ENCODE measurements around the gene KIAA1217. TPM values are rescaled to one million over a fixed set of nuclear protein-coding genes. Genes with fewer than 3 reads are reported as not detected.

The KIAA1217 gene
- total RNA-seq, 2 experiments from 2014 or later: 0.31 to 1.1 TPM

DNA sequence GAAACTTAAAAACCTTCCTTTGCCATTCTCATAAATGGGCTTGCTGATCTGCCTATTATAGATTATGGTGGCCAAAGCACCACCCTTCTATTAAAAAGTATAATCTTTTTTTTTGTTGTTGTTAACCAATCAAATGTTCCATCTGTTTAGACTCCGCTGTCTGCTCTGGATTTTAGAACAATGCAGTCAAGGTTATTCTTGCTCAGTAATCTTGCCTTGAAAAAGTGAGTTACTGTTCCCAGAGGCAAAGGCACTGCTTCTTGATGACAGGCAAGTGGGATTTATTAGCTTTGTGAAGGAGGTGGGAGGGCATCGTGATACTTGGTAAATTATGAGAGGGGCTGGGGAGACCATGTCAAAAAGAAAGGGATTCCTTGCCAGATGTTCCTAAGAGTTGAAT lies 143.5 kb downstream of the KIAA1217 start:
- Mint-ChIP-seq H3K36me3 (no peaks in the 10 kb centered on the region), H3K9me3 (no peaks in the 10 kb centered on the region), H3K4me1 (ENCODE audit: low read depth) (no peaks in the 10 kb centered on the region), H3K27me3 (peaks cover 4% of the 10 kb centered on the region), H3K4me3 (no peak overlapping the region), H3K27ac (no peak overlapping the region)
- ChIA-PET CTCF (no interaction called here), POLR2A (no interaction called here)
- DNase-seq: no peak
- intact Hi-C loops (cut with micrococcal nuclease): no loop called here

DNA sequence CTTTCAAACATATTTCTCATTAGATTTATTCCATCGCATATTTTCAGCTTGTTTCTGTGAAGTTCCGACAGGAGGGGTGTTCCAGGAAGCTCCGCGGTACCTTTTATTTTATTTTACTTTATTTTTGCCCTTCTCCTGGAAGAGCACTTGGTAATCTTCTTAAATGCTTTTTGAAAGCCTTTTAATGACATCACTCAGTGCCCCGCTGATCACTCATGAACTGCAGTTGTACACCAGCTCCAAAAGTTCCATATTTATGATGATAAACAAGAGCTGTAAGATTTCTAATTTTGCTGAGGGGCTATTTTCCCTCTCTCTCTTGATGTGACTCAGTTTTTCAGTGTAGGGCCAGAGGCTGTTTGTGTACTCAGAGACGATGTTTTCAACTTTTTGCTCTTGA lies 144.4 kb downstream of the KIAA1217 start:
- Mint-ChIP-seq H3K4me3 (no peak overlapping the region), H3K4me1 (ENCODE audit: low read depth) (no peaks in the 10 kb centered on the region), H3K27ac (no peak overlapping the region), H3K9me3 (no peaks in the 10 kb centered on the region), H3K36me3 (no peaks in the 10 kb centered on the region), H3K27me3 (peaks cover 4% of the 10 kb centered on the region)
- intact Hi-C loops (cut with micrococcal nuclease): no loop called here
- DNase-seq: no peak
- CTCF ChIA-PET: no interaction called here
- POLR2A ChIA-PET: no interaction called here

DNA sequence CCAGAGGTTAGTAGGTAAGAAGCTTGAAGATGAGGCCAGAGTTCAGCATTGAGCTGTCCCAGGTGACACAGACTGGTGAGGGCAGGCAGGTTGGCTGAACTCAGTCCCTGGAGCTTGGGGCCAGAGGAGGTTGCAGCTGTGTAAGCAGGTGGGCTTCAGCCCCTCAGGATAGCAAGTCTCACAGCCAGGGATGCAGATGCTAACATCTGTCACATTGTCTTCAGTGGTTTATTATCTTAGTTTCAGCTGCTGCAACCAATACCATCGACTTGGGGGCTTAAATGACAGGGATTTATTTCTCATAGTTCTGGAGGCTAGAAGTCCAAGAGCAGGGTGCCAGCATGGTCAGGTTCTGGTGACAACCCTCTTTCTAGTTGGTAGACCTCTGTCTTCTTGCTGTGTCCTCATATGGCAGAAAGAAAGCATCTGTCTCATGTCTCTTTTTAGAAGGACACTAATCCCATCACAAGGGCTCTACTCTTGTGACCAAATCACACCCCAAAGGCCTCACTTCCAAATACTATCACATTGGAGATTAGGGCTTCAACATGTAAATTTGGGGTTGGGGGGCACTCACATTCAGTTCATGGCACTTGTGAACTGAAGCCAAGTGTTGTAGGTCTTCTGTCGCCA lies 146.2 kb downstream of the KIAA1217 start:
- Mint-ChIP-seq H3K27ac (no peak overlapping the region), H3K27me3 (peaks cover 4% of the 10 kb centered on the region), H3K36me3 (no peaks in the 10 kb centered on the region), H3K9me3 (no peaks in the 10 kb centered on the region), H3K4me3 (no peak overlapping the region), H3K4me1 (ENCODE audit: low read depth) (no peaks in the 10 kb centered on the region)
- ChIA-PET CTCF (no interaction called here), POLR2A (no interaction called here)
- intact Hi-C loops (cut with micrococcal nuclease): no loop called here
- DNase-seq: no peak

DNA sequence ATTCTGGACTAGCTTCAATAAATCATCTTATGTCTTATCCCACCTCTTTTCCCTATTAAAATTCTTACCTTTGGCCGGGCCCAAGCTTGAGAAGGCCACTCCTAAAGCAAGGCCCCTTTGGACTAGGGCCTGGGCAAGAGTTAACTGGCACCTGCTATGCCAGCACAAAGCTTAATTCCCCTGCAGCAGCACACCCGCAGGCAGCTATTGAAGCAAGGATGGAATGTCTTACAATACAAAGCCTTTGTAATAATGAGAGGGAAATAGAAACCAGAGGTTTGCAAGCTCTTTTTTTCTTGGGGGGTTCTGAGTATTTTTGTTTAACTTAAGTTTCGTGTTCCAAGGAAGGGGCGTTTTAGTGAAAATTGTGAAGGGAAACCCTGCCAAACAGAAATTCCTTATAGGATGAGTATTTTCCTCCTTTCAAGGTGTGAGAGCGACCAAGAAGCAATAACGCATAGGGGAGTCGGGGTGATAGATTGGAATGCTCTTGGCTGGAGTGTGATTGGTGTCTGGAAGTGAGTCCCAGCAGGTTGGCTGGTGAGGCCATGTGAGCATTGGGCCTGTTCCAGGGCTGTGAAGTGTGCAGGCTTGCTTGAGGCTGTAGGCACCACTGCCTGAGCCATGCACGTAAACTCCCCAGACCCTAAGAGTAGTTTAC lies 148.5 kb downstream of the KIAA1217 start:
- intact Hi-C loops (cut with micrococcal nuclease): no loop called here
- ChIA-PET CTCF (no interaction called here), POLR2A (no interaction called here)
- Mint-ChIP-seq H3K27me3 (peaks cover 2% of the 10 kb centered on the region), H3K27ac (no peak overlapping the region), H3K4me3 (no peak overlapping the region), H3K4me1 (ENCODE audit: low read depth) (no peaks in the 10 kb centered on the region), H3K9me3 (no peaks in the 10 kb centered on the region), H3K36me3 (no peaks in the 10 kb centered on the region)
- DNase-seq: no peak

DNA sequence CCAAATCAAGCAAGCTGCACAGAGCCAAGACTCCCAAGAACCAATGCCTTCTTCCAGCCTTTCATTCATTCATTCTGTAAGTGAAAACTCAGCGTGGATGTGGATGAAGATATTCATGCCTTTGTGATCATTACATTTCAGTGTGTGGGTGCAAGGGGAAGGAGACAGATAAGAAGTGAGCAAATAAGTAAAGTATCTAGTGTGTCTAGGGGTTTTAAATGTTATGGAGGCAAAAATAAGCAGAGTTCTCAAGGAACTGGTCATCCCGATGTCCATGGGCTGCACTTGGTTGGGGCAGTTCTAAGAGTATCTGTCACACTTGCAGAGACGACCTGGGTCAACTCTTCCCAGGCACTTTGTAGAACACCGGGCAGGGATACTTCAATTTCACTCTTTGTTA lies 149.1 kb downstream of the KIAA1217 start:
- intact Hi-C loops (cut with micrococcal nuclease): no loop called here
- Mint-ChIP-seq H3K36me3 (no peaks in the 10 kb centered on the region), H3K4me1 (ENCODE audit: low read depth) (no peaks in the 10 kb centered on the region), H3K27ac (no peak overlapping the region), H3K27me3 (no peaks in the 10 kb centered on the region), H3K4me3 (no peak overlapping the region), H3K9me3 (no peaks in the 10 kb centered on the region)
- POLR2A ChIA-PET: no interaction called here
- CTCF ChIA-PET: no interaction called here
- no peak for DNase-seq

- H3K36me3 Mint-ChIP-seq: no peaks in the 10 kb centered on the region
- H3K9me3 Mint-ChIP-seq: no peaks in the 10 kb centered on the region
- peak; percentile 61 for DNase-seq
- no peak overlapping the region for H3K4me3 Mint-ChIP-seq
- POLR2A ChIA-PET: no interaction called here
- no peak overlapping the region for H3K27ac Mint-ChIP-seq
- intact Hi-C loops (cut with micrococcal nuclease): loop anchor here (1.0 to 5.0 kb wide), 2 partner anchors 143 to 157 kb away; no protein-coding TSS in a partner anchor
- H3K4me1 Mint-ChIP-seq (ENCODE audit: low read depth): no peaks in the 10 kb centered on the region
- H3K27me3 Mint-ChIP-seq: peaks cover 5% of the 10 kb centered on the region
- CTCF ChIA-PET: interaction anchor here (1.0 to 1.7 kb wide), 5 partner anchors 8 to 1202 kb away, joined by 3 to 6 read pairs (median 4); no protein-coding TSS in a partner anchor
Measured at GRCh38 chr10:24360282-24361127, 151.6 kb downstream of the KIAA1217 start.

DNA sequence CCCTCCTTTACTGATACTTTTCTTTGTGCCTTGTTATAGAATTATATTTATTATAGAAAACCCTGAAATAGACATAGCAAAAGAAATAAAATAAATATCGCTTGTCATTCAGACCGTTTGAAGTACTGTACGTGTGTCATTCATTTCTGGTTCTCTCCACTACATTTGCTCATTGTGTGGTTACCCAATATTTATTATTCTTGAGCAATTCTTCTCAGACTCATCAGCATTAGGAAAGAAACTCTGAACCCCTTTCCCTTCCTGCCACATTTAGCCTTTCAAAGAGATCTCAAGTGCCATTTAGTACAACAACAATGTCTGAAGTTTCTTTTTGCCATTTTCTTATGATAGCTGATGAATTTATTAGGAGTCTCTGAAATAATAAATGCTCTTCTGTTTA lies 154.1 kb downstream of the KIAA1217 start:
- intact Hi-C loops (cut with micrococcal nuclease): loop anchor here (5.0 kb wide), 1 partner anchor 154 kb away; no protein-coding TSS in a partner anchor
- Mint-ChIP-seq H3K4me3 (no peak overlapping the region), H3K27ac (no peak overlapping the region), H3K4me1 (ENCODE audit: low read depth) (no peaks in the 10 kb centered on the region), H3K27me3 (peaks cover 5% of the 10 kb centered on the region), H3K36me3 (no peaks in the 10 kb centered on the region), H3K9me3 (no peaks in the 10 kb centered on the region)
- ChIA-PET CTCF (interaction anchor here (1.1 kb wide), 1 partner anchor 29 kb away, joined by 3 read pairs; no protein-coding TSS in a partner anchor), POLR2A (no interaction called here)
- DNase-seq: no peak

DNA sequence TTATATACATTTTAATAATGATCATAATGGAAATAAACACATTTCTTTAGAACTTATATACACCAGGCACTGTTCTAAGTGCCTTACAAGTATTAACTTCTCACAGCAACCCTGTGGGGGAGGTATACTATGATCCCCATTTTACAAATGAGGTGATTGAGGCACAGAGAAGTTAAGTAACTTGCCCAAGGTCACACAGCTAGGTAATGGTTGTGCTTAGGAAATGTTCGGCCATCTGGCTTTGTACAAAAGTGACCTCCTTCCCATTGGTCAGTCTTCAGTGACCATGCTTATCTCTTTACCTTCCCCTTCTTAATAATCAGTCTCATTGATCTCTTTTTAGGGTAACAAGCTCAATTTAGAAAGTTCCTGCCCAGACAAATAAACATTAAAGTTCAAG lies 158.8 kb downstream of the KIAA1217 start:
- ChIA-PET CTCF (interaction anchor here (0.9 kb wide), 1 partner anchor 152 kb away, joined by 3 read pairs; no protein-coding TSS in a partner anchor), POLR2A (no interaction called here)
- no peaks in the 10 kb centered on the region for H3K36me3 Mint-ChIP-seq
- H3K27ac Mint-ChIP-seq: no peak overlapping the region
- no peak overlapping the region for H3K4me3 Mint-ChIP-seq
- intact Hi-C loops (cut with micrococcal nuclease): no loop called here
- peaks cover 7% of the 10 kb centered on the region for H3K27me3 Mint-ChIP-seq
- no peak for DNase-seq
- no peaks in the 10 kb centered on the region for H3K4me1 Mint-ChIP-seq (ENCODE audit: low read depth)
- peaks cover 6% of the 10 kb centered on the region for H3K9me3 Mint-ChIP-seq

DNA sequence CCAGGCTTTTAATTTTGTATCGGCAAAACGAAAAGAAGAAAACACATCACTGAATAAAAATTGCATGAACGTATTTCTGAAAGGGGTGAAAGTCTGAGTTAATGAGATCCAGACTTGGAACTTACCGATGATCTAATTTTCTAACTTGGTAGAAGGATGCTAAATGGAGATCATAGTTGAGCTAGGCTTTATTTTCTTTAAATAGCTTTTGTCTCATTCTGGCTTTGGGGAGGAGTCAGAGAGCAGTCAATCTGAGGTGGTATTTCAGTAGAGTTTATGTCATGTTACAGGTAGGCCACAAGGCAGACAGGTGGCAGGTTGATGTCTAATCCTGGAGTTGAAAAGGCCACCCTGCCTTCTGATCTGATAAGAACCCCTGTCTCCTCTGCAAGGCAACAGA lies 161.9 kb downstream of the KIAA1217 start:
- no peak for DNase-seq
- Mint-ChIP-seq H3K9me3 (peaks cover 10% of the 10 kb centered on the region), H3K27me3 (peaks cover 6% of the 10 kb centered on the region), H3K36me3 (no peaks in the 10 kb centered on the region), H3K27ac (no peak overlapping the region), H3K4me3 (no peak overlapping the region), H3K4me1 (ENCODE audit: low read depth) (no peaks in the 10 kb centered on the region)
- intact Hi-C loops (cut with micrococcal nuclease): no loop called here
- ChIA-PET POLR2A (no interaction called here), CTCF (no interaction called here)

DNA sequence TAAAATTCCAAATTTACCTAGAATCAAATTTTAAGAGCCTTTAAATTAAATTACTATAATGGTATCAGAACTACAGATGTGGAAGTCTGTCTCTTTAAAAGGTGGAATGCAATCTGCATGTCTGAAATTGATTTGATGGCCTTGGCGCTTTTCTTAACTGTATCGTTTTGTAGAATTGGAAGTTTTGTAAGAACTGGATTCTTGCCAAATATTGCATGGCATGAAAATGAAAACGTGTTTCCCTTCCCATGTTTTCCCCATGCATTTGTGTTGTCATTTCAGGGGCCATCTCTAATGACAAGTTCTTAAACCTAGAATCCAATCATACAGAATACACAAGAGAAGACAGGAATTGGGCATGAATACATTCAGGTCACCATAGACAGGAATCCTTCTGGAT lies 162.5 kb downstream of the KIAA1217 start:
- Mint-ChIP-seq H3K4me1 (ENCODE audit: low read depth) (no peaks in the 10 kb centered on the region), H3K36me3 (no peaks in the 10 kb centered on the region), H3K4me3 (no peak overlapping the region), H3K27ac (no peak overlapping the region), H3K27me3 (peaks cover 6% of the 10 kb centered on the region), H3K9me3 (peaks cover 10% of the 10 kb centered on the region)
- ChIA-PET POLR2A (no interaction called here), CTCF (no interaction called here)
- intact Hi-C loops (cut with micrococcal nuclease): no loop called here
- DNase-seq: no peak

- Mint-ChIP-seq H3K27me3 (peaks cover 10% of the 10 kb centered on the region), H3K27ac (no peak overlapping the region), H3K4me1 (ENCODE audit: low read depth) (peaks cover 3% of the 10 kb centered on the region), H3K9me3 (peaks cover 10% of the 10 kb centered on the region), H3K36me3 (no peaks in the 10 kb centered on the region), H3K4me3 (no peak overlapping the region)
- POLR2A ChIA-PET: no interaction called here
- no peak for DNase-seq
- intact Hi-C loops (cut with micrococcal nuclease): no loop called here
- CTCF ChIA-PET: interaction anchor here (0.7 kb wide), 1 partner anchor 13 kb away, joined by 3 read pairs; no protein-coding TSS in a partner anchor
Measured at GRCh38 chr10:24374134-24374915, 165.4 kb downstream of the KIAA1217 start.

DNA sequence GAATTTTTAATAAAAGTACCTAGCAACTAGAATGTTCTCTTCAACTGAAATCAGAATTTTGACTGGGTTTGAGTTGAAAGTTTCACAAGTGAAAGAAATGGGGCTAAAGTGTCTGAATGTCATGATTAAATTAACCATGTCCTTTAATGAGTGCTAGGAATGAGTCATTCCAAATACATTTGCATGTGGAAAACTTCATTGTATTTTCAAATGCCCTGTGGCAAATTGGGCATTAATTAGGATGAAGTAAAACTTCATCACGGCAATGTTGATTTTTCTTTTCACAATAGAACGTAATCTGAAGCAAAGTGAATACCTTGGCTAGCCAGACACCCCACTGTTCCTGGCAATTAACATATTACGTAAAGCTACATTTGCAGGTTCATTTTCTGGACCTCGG lies 166.6 kb downstream of the KIAA1217 start:
- Mint-ChIP-seq H3K4me3 (no peak overlapping the region), H3K27ac (no peak overlapping the region), H3K9me3 (peaks cover 10% of the 10 kb centered on the region), H3K4me1 (ENCODE audit: low read depth) (peaks cover 3% of the 10 kb centered on the region), H3K27me3 (peaks cover 10% of the 10 kb centered on the region), H3K36me3 (no peaks in the 10 kb centered on the region)
- DNase-seq: no peak
- CTCF ChIA-PET: no interaction called here
- POLR2A ChIA-PET: no interaction called here
- intact Hi-C loops (cut with micrococcal nuclease): no loop called here

Data from activated CD4-positive, alpha-beta memory T cell treated with anti-CD3 and anti-CD28 coated beads for 36 hours (primary cell).